IMR-90 (cell line): Measurements from ENCODE around the gene ZNF74. TPM values are rescaled to one million over a fixed set of nuclear protein-coding genes. Genes with fewer than 3 reads are reported as not detected.
A peak's percentile ranks its signal among the peaks of the same experiment; 100 is the strongest.

Experiments
- ATAC-seq: fragments of 200-7000 bp; cut with Tn5 transposase; 2 replicates; pipeline ENCODE4 v1.9.1; 2020; ENCODE audit warnings: low read depth, mild to moderate bottlenecking, moderate library complexity
- BruUV-seq: library from RNA; stranded (reverse); fragments of 400-500 nt; replicated peaks from 2 replicates; lab custom pipeline; 2021; lab: Mats Ljungman, UMichigan
- CTCF ChIA-PET: fragments of 300-600 bp; formaldehyde crosslinking; extraction: SDS; loops from one replicate; lab custom pipeline; 2021; ENCODE audit warnings: antibody characterized with exemption; lab: Yijun Ruan, JAX
- POLR2A ChIA-PET: fragments of 300-600 bp; sonication (Branson Sonifier 250); formaldehyde crosslinking; loops from one replicate; lab custom pipeline; 2022; ENCODE audit warnings: antibody characterized with exemption; ENCODE audit not compliant: unreplicated experiment; lab: Charles Lee
- DNase-seq: peaks from one replicate; pipeline ENCODE4 v3.0.0; 2013
- H2AFZ ChIP-seq: replicated peaks from 2 replicates; pipeline ENCODE3; 2013; ENCODE audit warnings: low read length, mild to moderate bottlenecking; ENCODE audit not compliant: poor library complexity
- H2AK5ac ChIP-seq: 2 replicates; pipeline ENCODE4 v1.6.1; 2013; ENCODE audit warnings: low read depth, low read length, inconsistent platforms
- H2AK9ac ChIP-seq: replicated peaks from 2 replicates; pipeline ENCODE3; 2013; ENCODE audit warnings: mild to moderate bottlenecking, low read depth, low read length, moderate library complexity; ENCODE audit not compliant: poor library complexity
- H2BK120ac ChIP-seq: 2 replicates; pipeline ENCODE4 v1.6.1; 2013; ENCODE audit warnings: low read depth, low read length, inconsistent platforms
- H2BK15ac ChIP-seq: 3 replicates; pipeline ENCODE4 v1.6.1; 2013; ENCODE audit warnings: low read depth, low read length, inconsistent platforms
- H2BK20ac ChIP-seq: 2 replicates; pipeline ENCODE4 v1.6.1; 2013; ENCODE audit warnings: low read depth, mild to moderate bottlenecking, inconsistent platforms, low read length, moderate library complexity
- H2BK5ac ChIP-seq: 2 replicates; pipeline ENCODE4 v1.6.1; 2013; ENCODE audit warnings: mild to moderate bottlenecking, low read depth, low read length, inconsistent platforms; ENCODE audit not compliant: poor library complexity, severe bottlenecking
- H3K14ac ChIP-seq: replicated peaks from 2 replicates; pipeline ENCODE4 v1.6.1; 2013; ENCODE audit warnings: low read depth, low read length, inconsistent platforms
- H3K18ac ChIP-seq: 2 replicates; pipeline ENCODE4 v1.6.1; 2013; ENCODE audit warnings: low read depth, low read length, control low read depth
- H3K23ac ChIP-seq: 2 replicates; pipeline ENCODE4 v1.6.1; 2013; ENCODE audit warnings: low read depth, low read length, inconsistent platforms
- H3K27ac ChIP-seq: 2 replicates; pipeline ENCODE4 v1.5.1; 2013; ENCODE audit warnings: mild to moderate bottlenecking, control low read depth, low read length; ENCODE audit not compliant: insufficient read depth
- H3K27me3 ChIP-seq: 2 replicates; pipeline ENCODE4 v1.6.1; 2013; ENCODE audit warnings: low read length; ENCODE audit not compliant: control insufficient read depth, insufficient read depth
- H3K36me3 ChIP-seq: 2 replicates; pipeline ENCODE4 v1.6.1; 2013; ENCODE audit warnings: low read length, mixed read lengths; ENCODE audit not compliant: control insufficient read depth, insufficient read depth
- H3K4ac ChIP-seq: 2 replicates; pipeline ENCODE4 v1.6.1; 2013; ENCODE audit warnings: low read depth, low read length, inconsistent platforms
- H3K4me1 ChIP-seq: 2 replicates; pipeline ENCODE4 v1.6.1; 2013; ENCODE audit warnings: low read length, mixed read lengths; ENCODE audit not compliant: control insufficient read depth, insufficient read depth
- H3K4me2 ChIP-seq: 2 replicates; pipeline ENCODE4 v1.6.1; 2013; ENCODE audit warnings: low read depth, mild to moderate bottlenecking, control low read depth, low read length, moderate library complexity
- H3K4me3 ChIP-seq: 2 replicates; pipeline ENCODE4 v1.5.1; 2013; ENCODE audit warnings: low read depth, mild to moderate bottlenecking, control low read depth, low read length, moderate library complexity; ENCODE audit not compliant: insufficient read depth
- H3K56ac ChIP-seq: 2 replicates; pipeline ENCODE4 v1.6.1; 2013; ENCODE audit warnings: low read length, inconsistent platforms; ENCODE audit not compliant: insufficient read depth; ENCODE audit errors: extremely low read depth
- H3K79me1 ChIP-seq, 2 experiments: 2 replicates each; pipeline ENCODE4 v1.6.1; 2013; ENCODE audit warnings: low read length in 2 of 2, inconsistent platforms in 1 of 2, low read depth in 1 of 2
- H3K9ac ChIP-seq: 2 replicates; pipeline ENCODE4 v1.6.1; 2013; ENCODE audit warnings: low read depth, low read length, control low read depth
- H3K9me1 ChIP-seq: 2 replicates; pipeline ENCODE4 v1.6.1; 2013; ENCODE audit warnings: low read length, inconsistent platforms; ENCODE audit not compliant: insufficient read depth
- H3K9me3 ChIP-seq: 2 replicates; pipeline ENCODE4 v1.6.1; 2013; ENCODE audit warnings: low read length; ENCODE audit not compliant: control insufficient read depth, insufficient read depth
- H4K20me1 ChIP-seq: 2 replicates; pipeline ENCODE4 v1.6.1; 2013; ENCODE audit warnings: low read length, inconsistent platforms; ENCODE audit not compliant: insufficient read depth
- H4K5ac ChIP-seq: 2 replicates; pipeline ENCODE4 v1.6.1; 2013; ENCODE audit warnings: mild to moderate bottlenecking, low read depth, low read length, control low read depth
- H4K8ac ChIP-seq, 2 experiments: 2 replicates each; pipeline ENCODE4 v1.6.1; 2013; ENCODE audit warnings: low read depth in 2 of 2, low read length in 2 of 2, control low read depth in 1 of 2, inconsistent platforms in 1 of 2
- H4K91ac ChIP-seq: 2 replicates; pipeline ENCODE4 v1.6.1; 2013; ENCODE audit warnings: low read depth, low read length, inconsistent platforms; ENCODE audit not compliant: insufficient read depth
- BHLHE40 ChIP-seq: fragments of 150-350 bp; IDR thresholded peaks from 2 replicates; pipeline ENCODE4 v1.6.1; 2016; ENCODE audit warnings: mild to moderate bottlenecking, low read depth, low read length
- CHD1 ChIP-seq: IDR thresholded peaks from 2 replicates; pipeline ENCODE4 v1.6.1; 2012; ENCODE audit warnings: low read depth, low read length, improper control_type of control experiment
- ELK1 ChIP-seq: fragments of 150-350 bp; IDR thresholded peaks from 2 replicates; pipeline ENCODE4 v1.6.1; 2016; ENCODE audit warnings: low read depth, mild to moderate bottlenecking, low read length, moderate library complexity, borderline replicate concordance
- MAFK ChIP-seq: IDR thresholded peaks from 2 replicates; pipeline ENCODE4 v1.6.1; 2012; ENCODE audit warnings: low read depth, low read length, improper control_type of control experiment
- MXI1 ChIP-seq: IDR thresholded peaks from 2 replicates; pipeline ENCODE4 v1.6.1; 2012; ENCODE audit warnings: low read depth, mild to moderate bottlenecking, low read length, moderate library complexity, borderline replicate concordance
- NFE2L2 ChIP-seq: fragments of 150-350 bp; IDR thresholded peaks from 2 replicates; pipeline ENCODE4 v1.6.1; 2016; ENCODE audit warnings: low read depth, mild to moderate bottlenecking, low read length
- RAD21 ChIP-seq: IDR thresholded peaks from 2 replicates; pipeline ENCODE4 v1.6.1; 2012; ENCODE audit warnings: low read length, improper control_type of control experiment
- RFX5 ChIP-seq: IDR thresholded peaks from 2 replicates; pipeline ENCODE4 v1.8.0; 2012; ENCODE audit warnings: low read depth, mild to moderate bottlenecking, low read length, moderate library complexity
- SMC3 ChIP-seq: fragments of 150-350 bp; IDR thresholded peaks from 2 replicates; pipeline ENCODE4 v1.6.1; 2016; ENCODE audit warnings: low read depth, mild to moderate bottlenecking, antibody characterized with exemption, low read length, moderate library complexity
- WGBS, 2 experiments: methylation state at CpG; one replicate each; pipeline versions ENCODE4 v1.1.5 to v1.1.7; 2013; ENCODE audit warnings: missing lambda C conversion rate in 2 of 2; ENCODE audit not compliant: insufficient read length in 1 of 2; ENCODE audit errors: extremely low coverage in 2 of 2; 5-methylcytosine and 5-hydroxymethylcytosine counted together
- dilution Hi-C: fragments of 300-500 bp; cut with HindIII; formaldehyde crosslinking; loops from one replicate; pipeline ENCODE4 v1.14.3; 2018; ENCODE audit warnings: low sequenced_read_pairs; ENCODE audit not compliant: unreplicated experiment
- in situ Hi-C: fragments of 300-500 bp; cut with MboI; formaldehyde crosslinking; loops from 3 replicates; pipeline ENCODE4 v1.14.3; 2019; ENCODE audit warnings: low sequenced_read_pairs, inconsistent platforms, mixed read lengths
- intact Hi-C: fragments of 100-400 bp; cut with micrococcal nuclease; formaldehyde crosslinking; loops from 2 replicates; pipeline ENCODE4 v1.10.0; 2022
- polyA plus RNA-seq, 3 experiments: library from polyadenylated mRNA; depleted of rRNA; stranded (reverse); fragments of >200 nt; gene quantifications; 2 replicates each; pipeline ENCODE4 v1.2.3, GENCODE V29; 2012; ENCODE audit warnings: low replicate concordance in 1 of 3
- total RNA-seq: library from RNA; depleted of rRNA; stranded (reverse); fragments of >200 nt; gene quantifications from 2 replicates; pipeline ENCODE4 v1.2.3, GENCODE V29; 2012

The ZNF74 gene
- total and polyA plus RNA-seq, 2 of the 4 experiments (the other 2 are of a cell fraction) = 7.5 to 8.4 TPM

GRCh38 chr22:20421507-20421874, 27.5 kb downstream of the ZNF74 start:
- peaks cover 13% of the 10 kb centered on the region; the same call in 1 of the 2 replicates for H3K4me1 ChIP-seq
- no peak overlapping the region for H4K91ac ChIP-seq
- no peak overlapping the region for H3K56ac ChIP-seq
- in situ Hi-C loops = no loop called here
- H2BK20ac ChIP-seq = no peak overlapping the region
- H3K4me2 ChIP-seq = no peak overlapping the region
- H3K9ac ChIP-seq = no peak overlapping the region
- H3K36me3 ChIP-seq = peaks cover 19% of the 10 kb centered on the region
- peaks cover 26% of the 10 kb centered on the region for H4K20me1 ChIP-seq
- no peak overlapping the region for H2BK15ac ChIP-seq
- H4K8ac ChIP-seq = no peak overlapping the region
- dilution Hi-C loops = no loop called here
- intact Hi-C loops = no loop called here
- no peak overlapping the region for H2BK5ac ChIP-seq
- no peak overlapping the region for H2AFZ ChIP-seq
- H3K18ac ChIP-seq = no peak overlapping the region
- ATAC-seq (no peak), DNase-seq (no peak)
- CTCF ChIA-PET = no interaction called here
- no peaks in the 10 kb centered on the region for H3K9me3 ChIP-seq
- BruUV-seq = no TSS peak
- no peaks in the 10 kb centered on the region for H3K79me1 ChIP-seq
- TF ChIP-seq BHLHE40 (no peak), RFX5 (no peak), MXI1 (no peak), SMC3 (no peak), CHD1 (no peak), RAD21 (no peak), NFE2L2 (no peak), ELK1 (no peak), MAFK (no peak)
- H3K14ac ChIP-seq = no peak overlapping the region; the same call in 1 of the 2 replicates
- POLR2A ChIA-PET = interaction anchor here (0.6 kb wide), 1 partner anchor 171 kb away, joined by 3 read pairs; no protein-coding TSS in a partner anchor
- H2BK120ac ChIP-seq = no peak overlapping the region
- H3K4me3 ChIP-seq = no peak overlapping the region
- no peak overlapping the region for H3K4ac ChIP-seq
- no peak overlapping the region for H3K27ac ChIP-seq
- peak overlapping the region; percentile 23 for H2AK9ac ChIP-seq
- H4K5ac ChIP-seq = no peak overlapping the region
- H3K27me3 ChIP-seq = no peaks in the 10 kb centered on the region
- H2AK5ac ChIP-seq = peak overlapping the region; percentile 1; the same call in 1 of the 2 replicates
- H3K9me1 ChIP-seq = no peaks in the 10 kb centered on the region; the same call in 1 of the 2 replicates
- no peak overlapping the region for H3K23ac ChIP-seq
- no CpG with 5 or more reads among the region's 7 CpGs for WGBS, 2 experiments
